ENCODE data around the gene GNA15.
"Not testable (repeated sequence)": the region's sequence is repeated elsewhere in the genome, so short reads cannot be mapped to it uniquely, and the experiment has no call there.

Gene GNA15

DNA sequence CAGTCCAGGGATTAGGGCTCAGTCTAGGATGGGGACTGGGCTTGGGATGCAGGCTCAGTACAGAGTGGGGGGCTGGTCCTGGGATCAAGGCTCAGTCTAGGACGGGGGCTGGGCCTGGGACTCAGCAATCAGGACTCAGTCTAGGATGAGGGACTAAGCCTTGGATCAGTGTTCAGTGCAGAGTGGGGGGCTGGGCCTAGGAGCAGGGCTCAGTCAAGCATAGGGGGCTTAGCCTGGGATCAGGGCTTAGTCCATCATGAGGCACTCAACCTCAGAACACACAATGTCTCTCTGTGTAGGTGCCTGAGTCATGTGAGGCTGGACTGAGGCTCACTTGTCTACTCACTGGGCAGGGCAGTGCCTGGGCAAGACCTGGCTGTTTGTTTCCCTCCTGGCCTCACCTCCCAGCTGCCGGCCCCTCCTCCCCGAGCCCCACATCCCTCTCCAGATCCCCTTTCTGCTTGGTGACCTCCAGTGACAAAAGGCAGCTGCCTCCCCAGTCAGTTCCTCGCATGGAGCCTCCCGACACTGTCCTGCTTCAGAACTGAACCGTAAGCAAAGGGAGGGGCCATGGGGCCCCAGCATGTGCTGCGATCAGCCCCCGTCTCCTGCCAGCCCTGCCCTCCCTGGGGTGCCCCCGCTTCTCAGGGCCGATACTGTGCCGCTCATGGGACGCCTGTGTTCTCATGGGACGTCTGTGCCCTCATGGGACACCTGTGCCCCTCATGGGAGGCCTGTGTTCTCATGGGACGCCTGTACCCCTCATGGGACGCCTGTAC lies 36.2 kb downstream of the GNA15 start:
- no peak for DNase-seq (ENCODE audit: low read depth in 2 of 2, low spot score in 1 of 2)

DNA sequence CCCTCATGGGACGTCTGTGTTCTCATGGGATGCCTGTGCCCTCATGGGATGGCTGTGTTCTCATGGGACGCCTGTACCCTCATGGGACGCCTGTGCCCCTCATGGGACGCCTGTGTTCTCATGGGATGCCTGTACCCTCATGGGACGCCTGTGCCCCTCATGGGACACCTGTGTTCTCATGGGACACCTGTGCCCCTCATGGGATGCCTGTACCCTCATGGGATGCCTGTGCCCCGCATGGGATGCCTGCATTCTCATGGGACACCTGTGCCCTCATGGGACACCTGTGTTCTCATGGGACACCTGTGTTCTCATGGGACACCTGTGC lies 36.8 kb downstream of the GNA15 start:
- DNase-seq (ENCODE audit: low read depth in 2 of 2, low spot score in 1 of 2) = not testable (repeated sequence)

DNA sequence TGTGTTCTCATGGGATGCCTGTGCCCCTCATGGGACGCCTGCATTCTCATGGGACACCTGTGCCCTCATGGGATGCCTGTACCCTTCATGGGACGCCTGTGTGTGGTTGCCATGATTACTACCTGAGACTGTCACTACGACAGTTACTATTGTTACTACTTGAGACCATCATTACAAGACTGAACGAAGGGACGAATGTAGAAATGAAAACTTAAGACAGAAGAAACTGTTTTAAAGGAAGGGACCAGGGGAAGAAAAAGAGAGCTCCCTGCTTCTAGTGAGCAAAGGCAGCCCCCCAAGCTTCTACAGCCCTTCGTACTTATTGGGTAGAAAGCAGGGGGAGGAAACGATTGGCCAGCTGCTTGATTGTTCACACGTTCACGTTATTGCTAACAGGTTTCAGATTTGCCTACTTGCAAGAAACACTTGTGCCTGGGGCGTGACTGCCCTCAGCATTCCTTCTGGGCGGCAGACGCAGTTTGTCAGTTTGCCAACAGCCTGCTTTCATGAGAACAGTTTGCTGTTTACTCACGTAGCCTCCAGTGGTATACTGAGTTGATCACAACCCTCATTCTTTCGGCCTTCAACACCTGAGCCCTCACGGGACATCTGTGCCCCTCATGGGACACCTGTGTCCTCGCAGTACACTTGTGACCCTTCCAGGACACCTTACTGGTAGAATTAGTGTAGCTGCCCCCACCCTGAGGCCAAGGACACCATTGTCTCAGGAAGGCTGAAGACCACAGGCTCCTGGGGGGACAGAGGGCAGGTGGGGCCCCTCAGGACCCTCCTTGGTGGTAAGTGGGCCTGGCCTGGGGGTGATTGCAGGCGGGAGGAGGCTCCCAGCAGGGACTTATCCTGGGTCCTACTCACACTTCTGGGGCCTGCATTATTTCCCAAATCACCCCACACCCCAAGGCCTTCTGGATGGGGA lies 40.2 kb downstream of the GNA15 start:
- no peak for DNase-seq (ENCODE audit: low read depth in 2 of 2, low spot score in 1 of 2)

DNA sequence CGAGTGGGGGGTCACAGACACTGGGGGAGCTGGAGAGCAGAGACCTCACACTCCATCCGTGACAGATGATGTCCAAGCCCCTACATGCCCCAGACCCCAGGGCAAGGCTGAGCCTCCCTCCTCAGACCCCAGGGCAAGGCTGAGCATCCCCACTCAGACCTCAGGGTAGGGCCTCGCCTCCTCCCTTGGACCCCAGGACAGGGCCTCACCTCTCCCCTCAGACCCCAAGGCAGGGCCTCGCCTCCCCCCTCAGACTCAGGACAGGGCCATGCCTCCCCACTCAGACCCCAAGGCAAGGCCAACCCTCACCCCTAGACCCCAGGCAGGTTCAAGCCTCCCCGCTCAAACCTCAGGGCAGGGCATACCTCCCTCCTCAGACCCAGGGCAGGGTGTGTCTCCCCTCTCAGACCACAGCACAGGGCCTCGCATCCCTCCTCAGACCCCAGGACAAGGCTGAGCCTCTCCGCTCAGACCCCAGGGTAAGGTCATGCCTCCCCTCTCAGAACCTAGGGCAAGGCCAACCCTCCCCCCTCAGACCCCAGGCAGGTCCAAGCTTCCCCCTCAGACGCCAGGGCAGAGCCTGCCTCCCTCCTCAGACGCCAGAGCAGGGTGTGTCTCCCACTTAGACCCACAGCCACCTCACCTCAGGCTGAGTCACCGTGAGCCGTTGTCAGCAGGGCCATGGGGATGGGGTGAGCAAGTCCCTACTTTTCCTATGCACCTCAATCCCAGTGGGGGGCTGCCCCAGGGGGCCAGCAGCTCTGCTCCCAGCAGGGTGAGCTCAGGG lies 41.1 kb downstream of the GNA15 start:
- DNase-seq (ENCODE audit: low read depth in 2 of 2, low spot score in 1 of 2) = peak; percentile 48 to 56

DNA sequence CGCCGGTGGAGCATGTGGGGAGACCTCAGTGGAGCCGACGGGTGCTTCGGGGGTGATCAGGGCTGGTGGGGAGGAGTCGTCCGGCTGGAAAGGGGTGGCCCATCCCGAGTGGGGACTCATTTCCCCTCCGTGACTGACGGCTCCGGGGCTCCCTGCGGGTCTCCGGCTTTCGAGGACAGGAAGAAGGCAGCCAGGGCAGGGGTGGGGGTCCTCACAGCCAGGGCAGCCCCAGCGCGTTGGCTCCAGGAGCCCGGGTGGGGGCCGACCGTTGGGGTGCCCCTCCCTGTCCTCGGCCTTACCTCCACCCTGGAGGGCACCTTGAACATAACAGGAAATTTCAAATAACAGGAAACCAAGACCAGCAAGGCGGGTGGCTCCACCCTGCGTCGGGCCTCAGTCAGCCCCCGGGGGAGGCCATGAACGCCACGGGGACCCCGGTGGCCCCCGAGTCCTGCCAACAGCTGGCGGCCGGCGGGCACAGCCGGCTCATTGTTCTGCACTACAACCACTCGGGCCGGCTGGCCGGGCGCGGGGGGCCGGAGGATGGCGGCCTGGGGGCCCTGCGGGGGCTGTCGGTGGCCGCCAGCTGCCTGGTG lies 42.6 kb downstream of the GNA15 start, which contains the start of gene S1PR4:
Gene S1PR4, plus strand, starts transcription at position 393 of the 596 bp plus-strand sequence. Its CDS starts 24 bp downstream, at position 417.
- DNase-seq (ENCODE audit: low read depth in 2 of 2, low spot score in 1 of 2) = peak in 1 of 2 donors; percentile 47

DNA sequence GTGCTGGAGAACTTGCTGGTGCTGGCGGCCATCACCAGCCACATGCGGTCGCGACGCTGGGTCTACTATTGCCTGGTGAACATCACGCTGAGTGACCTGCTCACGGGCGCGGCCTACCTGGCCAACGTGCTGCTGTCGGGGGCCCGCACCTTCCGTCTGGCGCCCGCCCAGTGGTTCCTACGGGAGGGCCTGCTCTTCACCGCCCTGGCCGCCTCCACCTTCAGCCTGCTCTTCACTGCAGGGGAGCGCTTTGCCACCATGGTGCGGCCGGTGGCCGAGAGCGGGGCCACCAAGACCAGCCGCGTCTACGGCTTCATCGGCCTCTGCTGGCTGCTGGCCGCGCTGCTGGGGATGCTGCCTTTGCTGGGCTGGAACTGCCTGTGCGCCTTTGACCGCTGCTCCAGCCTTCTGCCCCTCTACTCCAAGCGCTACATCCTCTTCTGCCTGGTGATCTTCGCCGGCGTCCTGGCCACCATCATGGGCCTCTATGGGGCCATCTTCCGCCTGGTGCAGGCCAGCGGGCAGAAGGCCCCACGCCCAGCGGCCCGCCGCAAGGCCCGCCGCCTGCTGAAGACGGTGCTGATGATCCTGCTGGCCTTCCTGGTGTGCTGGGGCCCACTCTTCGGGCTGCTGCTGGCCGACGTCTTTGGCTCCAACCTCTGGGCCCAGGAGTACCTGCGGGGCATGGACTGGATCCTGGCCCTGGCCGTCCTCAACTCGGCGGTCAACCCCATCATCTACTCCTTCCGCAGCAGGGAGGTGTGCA lies 43.3 kb downstream of the GNA15 start:
- DNase-seq (ENCODE audit: low read depth in 2 of 2, low spot score in 1 of 2) = no peak

DNA sequence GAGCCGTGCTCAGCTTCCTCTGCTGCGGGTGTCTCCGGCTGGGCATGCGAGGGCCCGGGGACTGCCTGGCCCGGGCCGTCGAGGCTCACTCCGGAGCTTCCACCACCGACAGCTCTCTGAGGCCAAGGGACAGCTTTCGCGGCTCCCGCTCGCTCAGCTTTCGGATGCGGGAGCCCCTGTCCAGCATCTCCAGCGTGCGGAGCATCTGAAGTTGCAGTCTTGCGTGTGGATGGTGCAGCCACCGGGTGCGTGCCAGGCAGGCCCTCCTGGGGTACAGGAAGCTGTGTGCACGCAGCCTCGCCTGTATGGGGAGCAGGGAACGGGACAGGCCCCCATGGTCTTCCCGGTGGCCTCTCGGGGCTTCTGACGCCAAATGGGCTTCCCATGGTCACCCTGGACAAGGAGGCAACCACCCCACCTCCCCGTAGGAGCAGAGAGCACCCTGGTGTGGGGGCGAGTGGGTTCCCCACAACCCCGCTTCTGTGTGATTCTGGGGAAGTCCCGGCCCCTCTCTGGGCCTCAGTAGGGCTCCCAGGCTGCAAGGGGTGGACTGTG lies 44.0 kb downstream of the GNA15 start:
- no peak for DNase-seq (ENCODE audit: low read depth in 2 of 2, low spot score in 1 of 2)

DNA sequence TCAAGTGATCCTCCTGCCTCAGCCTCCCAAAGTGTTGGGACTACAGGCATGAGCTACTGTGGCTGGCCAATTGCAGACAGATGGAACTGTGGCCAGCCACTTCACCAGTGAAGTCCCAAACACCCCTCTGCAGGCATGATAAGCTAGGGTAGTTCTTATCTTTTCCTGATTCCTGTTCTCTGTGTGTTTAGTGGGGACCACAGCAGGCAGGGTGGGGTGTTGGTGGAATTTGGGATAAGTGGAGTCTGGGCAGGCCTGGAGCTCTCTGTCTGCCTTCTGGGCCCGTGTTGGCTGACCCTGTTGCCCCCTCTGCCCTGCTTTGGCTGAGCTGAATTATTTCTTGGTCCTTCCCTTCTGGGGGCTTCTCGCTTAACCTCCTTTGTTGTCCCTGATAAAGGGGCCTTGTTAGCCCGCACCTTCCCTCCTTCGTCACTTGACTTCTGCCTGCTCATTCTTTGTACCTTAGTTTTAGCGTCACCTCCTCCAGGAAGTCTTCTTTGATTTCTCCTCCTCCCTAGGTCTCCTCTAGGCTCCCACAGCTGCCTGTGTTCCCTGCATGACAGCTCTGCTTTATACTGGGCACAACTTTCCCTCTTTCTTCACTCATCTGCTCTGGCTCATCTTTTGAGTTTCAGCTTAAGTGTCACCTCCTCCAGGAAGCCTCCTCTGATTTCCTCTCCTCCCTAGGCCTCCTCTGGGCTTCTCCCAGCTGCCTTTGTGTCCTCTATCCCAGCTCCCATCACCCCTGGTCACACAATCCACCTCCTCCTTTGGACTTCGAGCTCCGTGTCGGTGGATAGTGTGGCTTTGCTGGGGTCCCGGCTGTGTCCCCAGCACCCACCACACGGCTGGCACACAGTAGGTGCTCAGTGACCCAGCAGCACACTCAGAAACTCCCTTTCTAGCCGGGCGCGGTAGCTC lies 48.1 kb downstream of the GNA15 start:
- no peak for DNase-seq (ENCODE audit: low read depth in 2 of 2, low spot score in 1 of 2)

DNA sequence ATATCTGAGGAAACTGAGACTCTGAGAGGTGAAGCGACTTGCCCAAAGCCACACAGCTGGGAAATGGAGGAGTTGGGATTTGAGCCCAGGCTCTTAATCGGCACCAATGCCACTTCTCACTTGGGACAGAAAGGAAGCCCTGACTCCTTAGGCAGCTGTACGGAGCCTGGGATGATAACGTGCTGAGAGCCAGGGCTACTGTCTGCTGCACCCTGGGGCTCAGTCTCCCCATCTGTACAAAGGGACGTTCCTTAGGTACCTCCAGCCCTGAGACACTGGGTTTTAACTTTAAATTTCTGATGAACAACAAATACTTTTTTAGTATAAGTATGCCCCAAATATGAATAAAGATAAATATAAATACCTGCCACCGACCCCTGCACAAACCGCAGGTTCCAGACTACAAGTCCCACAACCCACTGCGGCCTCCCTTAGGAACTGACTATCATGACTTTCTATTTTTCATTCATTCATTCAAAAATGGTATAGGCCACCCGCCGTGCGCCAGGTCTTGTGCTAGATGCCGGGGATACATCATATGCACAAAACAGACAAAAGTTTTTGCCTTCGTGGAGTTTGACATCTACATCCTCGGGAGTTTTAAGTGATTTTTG lies 49.1 kb downstream of the GNA15 start:
- DNase-seq (ENCODE audit: low read depth in 2 of 2, low spot score in 1 of 2) = peak in 1 of 2 donors; percentile 29

DNA sequence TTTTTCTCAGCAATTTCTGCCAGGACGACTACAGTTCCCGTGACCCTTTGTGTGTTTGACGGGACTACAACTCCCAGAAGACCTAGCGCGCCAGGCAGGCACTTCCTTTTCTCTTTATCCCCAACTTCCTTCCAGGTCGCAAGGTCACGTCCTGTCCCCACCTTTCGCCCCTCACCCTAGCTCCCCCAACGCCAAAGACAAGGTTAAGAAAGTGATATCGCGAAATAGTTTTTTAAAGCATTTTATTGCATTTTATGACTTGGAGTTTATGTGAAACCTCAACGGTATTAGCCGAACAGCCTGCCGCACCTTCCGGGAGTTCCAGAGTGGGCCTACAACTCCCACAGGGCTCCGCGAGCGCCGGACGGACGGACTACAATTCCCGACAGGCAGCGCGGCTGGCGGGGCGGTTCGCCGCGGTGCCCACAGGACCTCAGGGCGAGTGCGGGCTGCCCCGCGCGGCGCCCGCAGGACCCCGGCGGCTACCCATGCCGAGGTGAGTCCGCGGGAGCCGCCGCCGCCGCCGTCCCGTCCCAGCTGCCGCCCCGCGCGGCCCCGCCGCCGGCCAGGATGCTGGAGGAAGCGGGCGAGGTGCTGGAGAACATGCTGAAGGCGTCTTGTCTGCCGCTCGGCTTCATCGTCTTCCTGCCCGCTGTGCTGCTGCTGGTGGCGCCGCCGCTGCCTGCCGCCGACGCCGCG lies 49.8 kb downstream of the GNA15 start, which contains the start of gene NCLN:
Gene NCLN, plus strand, starts transcription at position 470 of the 699 bp plus-strand sequence. Its CDS starts 101 bp downstream, at position 571.
- peak; percentile 77 to 86 for DNase-seq (ENCODE audit: low read depth in 2 of 2, low spot score in 1 of 2)

DNA sequence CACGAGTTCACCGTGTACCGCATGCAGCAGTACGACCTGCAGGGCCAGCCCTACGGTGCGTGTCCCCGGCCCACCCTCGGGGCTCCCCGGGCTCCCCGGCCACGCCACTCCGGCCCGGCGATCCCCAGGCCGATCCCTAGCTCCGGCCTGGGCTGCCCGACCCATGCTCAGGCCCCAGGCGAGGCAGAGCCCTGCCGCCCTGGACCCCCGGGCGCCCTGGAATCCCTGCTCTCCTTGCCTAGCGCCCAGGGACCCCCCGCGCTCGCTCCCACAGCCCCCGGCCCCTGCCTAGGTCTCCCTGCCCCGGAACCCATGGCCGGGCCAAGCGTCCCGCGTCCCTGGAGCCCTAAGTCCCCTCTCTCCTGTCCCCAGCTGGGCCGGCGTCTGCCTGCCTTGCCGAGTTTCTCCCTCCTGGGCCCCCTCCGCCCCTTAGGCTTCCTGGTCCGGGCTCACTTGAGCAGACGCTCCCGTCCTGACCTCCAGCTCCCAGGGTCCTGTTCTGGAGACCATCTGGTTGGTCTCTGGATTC lies 50.4 kb downstream of the GNA15 start:
- no peak for DNase-seq (ENCODE audit: low read depth in 2 of 2, low spot score in 1 of 2)

DNA sequence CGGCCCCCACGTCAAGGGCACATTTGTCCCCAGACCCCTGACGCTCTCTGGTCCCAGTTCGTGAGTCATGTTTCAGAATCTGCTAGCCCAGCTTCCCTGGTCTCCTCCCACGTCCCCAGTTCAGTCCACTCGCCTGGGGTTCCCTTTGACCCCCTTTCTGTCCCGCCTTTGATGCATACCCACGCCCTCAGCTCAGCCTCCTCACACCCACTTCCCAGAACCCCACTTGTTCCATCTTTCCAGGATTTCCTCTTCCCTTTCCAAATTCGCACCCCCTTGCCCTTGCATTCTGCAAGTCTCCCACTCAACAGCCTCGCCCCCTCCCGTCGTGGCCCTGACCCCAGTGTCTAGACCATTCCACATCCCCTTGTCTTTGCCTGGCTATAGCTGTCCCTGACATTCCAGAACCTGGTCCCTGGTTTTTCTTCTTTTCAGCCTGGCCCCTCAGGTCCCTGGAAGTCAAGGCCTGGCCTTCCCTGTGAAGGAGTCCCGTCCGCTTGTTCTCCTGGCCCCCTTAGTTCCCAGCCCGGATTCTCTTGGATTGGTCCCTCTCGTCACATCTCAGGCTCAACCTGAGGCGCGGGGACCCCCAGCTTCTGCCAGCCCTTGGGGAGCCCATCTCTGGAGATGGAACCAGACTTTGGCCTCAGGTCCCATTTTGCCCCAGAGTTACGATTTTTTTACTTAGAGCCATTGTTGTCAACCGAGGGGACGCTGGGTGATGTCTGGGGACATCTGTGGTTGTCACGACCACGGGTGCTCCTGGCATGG lies 51.2 kb downstream of the GNA15 start:
- DNase-seq (ENCODE audit: low read depth in 2 of 2, low spot score in 1 of 2) = no peak

DNA sequence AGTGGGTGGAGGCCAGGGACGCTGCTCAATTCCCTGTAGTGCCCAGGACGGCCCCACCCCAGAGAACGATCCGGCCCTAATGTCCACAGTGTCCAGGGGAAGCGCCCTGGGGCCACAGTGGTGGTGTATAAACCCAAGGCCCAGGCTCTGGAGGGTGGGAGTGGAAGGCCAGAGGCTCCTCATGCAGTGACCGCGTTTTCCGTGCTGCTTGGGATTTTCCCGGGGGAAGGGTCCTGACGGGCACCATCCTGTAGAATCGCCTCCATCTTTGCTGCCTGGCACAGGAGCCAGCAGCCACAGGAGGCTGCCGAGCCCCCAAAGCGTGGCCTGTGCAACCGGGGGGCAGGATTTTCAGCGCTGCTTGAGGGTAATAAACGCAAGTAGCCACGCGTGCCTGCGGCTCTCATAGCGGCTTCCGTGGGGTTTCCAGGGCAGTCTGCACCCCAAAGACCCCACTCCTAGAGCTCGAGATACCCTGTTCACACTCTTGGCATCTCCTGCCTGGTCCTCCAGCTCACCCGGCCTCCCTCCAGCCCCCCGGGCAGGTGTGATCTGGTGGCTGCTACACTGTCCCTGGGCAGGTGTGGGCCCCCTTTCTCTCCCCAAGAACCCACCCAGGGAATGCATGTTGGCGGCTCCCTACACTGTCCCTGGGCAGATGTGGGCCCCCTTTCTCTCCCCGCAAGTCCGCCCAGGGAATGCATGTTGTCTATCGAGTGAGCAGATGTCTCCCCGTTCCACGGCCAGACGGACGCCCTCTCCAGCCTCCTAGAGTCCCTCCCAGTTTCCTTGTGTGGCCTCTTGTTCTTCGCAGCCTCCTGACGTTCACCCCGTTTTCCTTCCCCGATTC lies 52.1 kb downstream of the GNA15 start:
- DNase-seq (ENCODE audit: low read depth in 2 of 2, low spot score in 1 of 2) = no peak

DNA sequence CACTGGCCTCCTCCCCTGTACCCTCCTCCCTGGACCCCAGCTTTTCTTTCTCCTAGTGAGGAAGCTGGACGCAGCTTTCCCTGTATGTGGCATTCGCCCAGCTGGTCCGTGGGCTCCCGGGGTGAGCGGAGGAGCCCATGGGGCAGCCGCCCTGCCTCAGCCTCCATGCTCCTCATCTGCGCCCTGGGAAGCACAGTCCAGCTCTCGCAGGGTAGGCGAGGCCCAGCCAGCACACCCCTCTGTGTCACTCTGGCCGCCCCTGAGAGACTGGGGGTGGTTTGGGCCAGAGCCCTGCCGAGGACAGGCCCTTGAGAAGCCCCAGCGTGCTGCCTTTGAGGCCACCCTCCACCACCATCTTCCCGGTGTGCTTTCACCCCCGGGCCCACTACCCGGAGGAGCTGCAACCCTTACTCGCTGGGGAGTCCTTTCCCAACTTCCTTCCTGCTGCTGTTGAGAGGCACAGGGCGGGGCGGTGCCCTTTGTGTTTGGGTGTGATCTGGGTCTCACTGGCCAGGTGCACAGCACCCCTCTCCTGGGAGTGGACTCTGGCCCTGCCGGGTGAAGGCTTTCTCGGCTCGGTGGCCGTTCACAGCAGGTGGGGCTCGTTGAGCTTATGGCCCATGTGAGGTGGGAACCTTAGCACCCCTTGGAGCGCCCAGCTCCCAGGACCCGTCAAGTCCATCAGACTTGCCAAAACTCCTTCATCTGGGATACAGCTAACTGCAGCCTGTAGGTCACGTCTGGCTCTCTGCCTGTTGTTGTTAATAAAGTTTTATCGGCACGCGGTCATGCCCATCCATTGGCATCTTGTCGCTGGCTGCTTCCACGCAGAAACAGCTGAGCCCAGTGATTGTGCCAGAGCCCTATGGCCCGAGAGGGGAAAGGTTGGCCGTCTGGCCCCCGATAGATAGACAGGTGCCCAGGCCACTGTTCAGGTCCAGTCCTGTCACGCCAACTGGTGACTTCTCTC lies 53.1 kb downstream of the GNA15 start:
- no peak for DNase-seq (ENCODE audit: low read depth in 2 of 2, low spot score in 1 of 2)
